Mesodermal cell (in vitro differentiated cells): ENCODE measurements around the gene POGZ.

Experiments
- H3K27ac ChIP-seq: 2 replicates; pipeline ENCODE4 v1.7.0; 2013; ENCODE audit warnings: mild to moderate bottlenecking, low read depth, low read length, moderate library complexity; ENCODE audit not compliant: severe bottlenecking
- H3K36me3 ChIP-seq: 2 replicates; pipeline ENCODE4 v1.7.1; 2013; ENCODE audit warnings: mild to moderate bottlenecking, low read length, moderate library complexity; ENCODE audit not compliant: control insufficient read depth, insufficient read depth
- H3K4me1 ChIP-seq: one replicate; pipeline ENCODE4 v1.7.1; 2013; ENCODE audit warnings: mild to moderate bottlenecking, low read length; ENCODE audit not compliant: insufficient read depth, control insufficient read depth, poor library complexity, severe bottlenecking
- H3K4me3 ChIP-seq: 2 replicates; pipeline ENCODE4 v1.7.0; 2013; ENCODE audit warnings: low read length, control low read depth, mild to moderate bottlenecking; ENCODE audit not compliant: insufficient read depth, poor library complexity, severe bottlenecking; ENCODE audit errors: extremely low read depth
- H3K9me3 ChIP-seq: 2 replicates; pipeline ENCODE4 v1.7.1; 2013; ENCODE audit warnings: mild to moderate bottlenecking, low read length, moderate library complexity; ENCODE audit not compliant: control insufficient read depth
- WGBS, 2 experiments: methylation state at CpG; one replicate each; pipeline ENCODE4 v1.1.5; 2013; ENCODE audit warnings: missing lambda C conversion rate in 2 of 2; ENCODE audit not compliant: insufficient coverage in 2 of 2; 5-methylcytosine and 5-hydroxymethylcytosine counted together

POGZ gene

GRCh38 chr1:151495316-151495715 lies 36.0 kb upstream of the POGZ start:
- WGBS, 2 experiments: 88% methylated on average over 1 of the region's 1 CpG; no CpG with 5 or more reads in 1 of the 2 experiments

GRCh38 chr1:151494741-151495281 lies 35.5 kb upstream of the POGZ start:
- no peak overlapping the region for H3K4me3 ChIP-seq
- no peaks in the 10 kb centered on the region for H3K9me3 ChIP-seq
- H3K36me3 ChIP-seq: no peaks in the 10 kb centered on the region
- no CpG with 5 or more reads among the region's 1 CpG for WGBS, 2 experiments
- H3K4me1 ChIP-seq: peaks cover 11% of the 10 kb centered on the region
- H3K27ac ChIP-seq: no peak overlapping the region

More at GRCh38 chr1:151495316-151495715, 36.0 kb upstream of the POGZ start:
- Histone ChIP-seq H3K27ac (no peak overlapping the region), H3K4me3 (no peak overlapping the region), H3K36me3 (no peaks in the 10 kb centered on the region), H3K4me1 (peaks cover 11% of the 10 kb centered on the region), H3K9me3 (no peaks in the 10 kb centered on the region)

DNA sequence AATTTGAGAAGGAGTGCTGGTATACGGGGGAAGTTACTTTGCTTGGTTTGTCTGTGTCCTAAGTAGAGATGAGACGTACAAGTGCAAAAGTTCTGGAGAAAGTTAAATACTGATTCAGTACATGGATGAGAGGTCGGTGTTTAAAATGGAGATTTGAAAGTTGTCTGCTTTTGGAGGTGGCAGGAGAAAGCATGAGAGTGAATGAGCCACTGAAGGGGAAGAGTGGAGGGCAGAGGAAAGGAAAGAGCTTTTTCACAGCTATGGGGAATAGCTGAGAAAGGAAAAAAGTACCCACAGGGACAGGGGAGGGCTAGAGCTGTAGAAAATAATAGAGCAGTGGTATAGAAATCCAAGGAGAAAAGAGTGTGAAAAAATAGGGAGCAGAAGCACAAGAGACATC lies 33.7 kb upstream of the POGZ start:
- no peak overlapping the region for H3K27ac ChIP-seq
- no peaks in the 10 kb centered on the region for H3K9me3 ChIP-seq
- H3K4me1 ChIP-seq: peaks cover 11% of the 10 kb centered on the region
- H3K36me3 ChIP-seq: no peaks in the 10 kb centered on the region
- WGBS, 2 experiments: 91 to 95% methylated on average over 3 of the region's 3 CpGs
- H3K4me3 ChIP-seq: no peak overlapping the region

- no peak overlapping the region for H3K4me3 ChIP-seq
- 67% methylated on average over 1 of the region's 1 CpG; no CpG with 5 or more reads in 1 of the 2 experiments for WGBS, 2 experiments
- H3K36me3 ChIP-seq: no peaks in the 10 kb centered on the region
Measured at GRCh38 chr1:151492120-151492519, 32.8 kb upstream of the POGZ start.

GRCh38 chr1:151491641-151492040 lies 32.3 kb upstream of the POGZ start:
- H3K9me3 ChIP-seq: no peaks in the 10 kb centered on the region
- H3K4me3 ChIP-seq: no peak overlapping the region
- peaks cover 11% of the 10 kb centered on the region for H3K4me1 ChIP-seq
- 88 to 93% methylated on average over 3 to 4 of the region's 5 CpGs for WGBS, 2 experiments
- no peak overlapping the region for H3K27ac ChIP-seq
- no peaks in the 10 kb centered on the region for H3K36me3 ChIP-seq

More at GRCh38 chr1:151492120-151492519, 32.8 kb upstream of the POGZ start:
- no peaks in the 10 kb centered on the region for H3K9me3 ChIP-seq
- H3K4me1 ChIP-seq: peaks cover 11% of the 10 kb centered on the region
- no peak overlapping the region for H3K27ac ChIP-seq

- peaks cover 1% of the 10 kb centered on the region for H3K4me1 ChIP-seq
- peaks cover 8% of the 10 kb centered on the region for H3K9me3 ChIP-seq
- no peak overlapping the region for H3K27ac ChIP-seq
- no peaks in the 10 kb centered on the region for H3K36me3 ChIP-seq
- WGBS, 2 experiments: 75% methylated on average over 1 of the region's 1 CpG; no CpG with 5 or more reads in 1 of the 2 experiments
- H3K4me3 ChIP-seq: no peak overlapping the region
Measured at GRCh38 chr1:151486557-151486956, 27.3 kb upstream of the POGZ start.

GRCh38 chr1:151485685-151486255 lies 26.5 kb upstream of the POGZ start:
- no peaks in the 10 kb centered on the region for H3K36me3 ChIP-seq
- no peak overlapping the region for H3K4me3 ChIP-seq
- H3K4me1 ChIP-seq: no peaks in the 10 kb centered on the region
- WGBS, 2 experiments: 56 to 58% methylated on average over 4 of the region's 5 CpGs
- H3K27ac ChIP-seq: no peak overlapping the region
- peaks cover 8% of the 10 kb centered on the region for H3K9me3 ChIP-seq

GRCh38 chr1:151482017-151482416 lies 22.7 kb upstream of the POGZ start:
- no peak overlapping the region for H3K4me3 ChIP-seq
- no peak overlapping the region for H3K27ac ChIP-seq
- H3K4me1 ChIP-seq: peaks cover 4% of the 10 kb centered on the region
- no peaks in the 10 kb centered on the region for H3K36me3 ChIP-seq
- peaks cover 8% of the 10 kb centered on the region for H3K9me3 ChIP-seq
- 100% methylated on average over 1 of the region's 1 CpG for WGBS, 2 experiments

- 97 to 100% methylated on average over 3 of the region's 5 CpGs for WGBS, 2 experiments
Measured at GRCh38 chr1:151479462-151479861, 20.2 kb upstream of the POGZ start.

GRCh38 chr1:151478923-151479322 lies 19.6 kb upstream of the POGZ start:
- H3K27ac ChIP-seq: no peak overlapping the region
- no peaks in the 10 kb centered on the region for H3K36me3 ChIP-seq
- H3K4me1 ChIP-seq: peaks cover 4% of the 10 kb centered on the region
- H3K9me3 ChIP-seq: peaks cover 8% of the 10 kb centered on the region
- no peak overlapping the region for H3K4me3 ChIP-seq
- WGBS, 2 experiments: 100% methylated on average over 1 of the region's 2 CpGs; no CpG with 5 or more reads in 1 of the 2 experiments

More at GRCh38 chr1:151479462-151479861, 20.2 kb upstream of the POGZ start:
- Histone ChIP-seq H3K4me1 (peaks cover 4% of the 10 kb centered on the region), H3K9me3 (peaks cover 8% of the 10 kb centered on the region), H3K36me3 (no peaks in the 10 kb centered on the region), H3K4me3 (no peak overlapping the region), H3K27ac (no peak overlapping the region)

- WGBS, 2 experiments: 100% methylated on average over 1 of the region's 1 CpG; no CpG with 5 or more reads in 1 of the 2 experiments
- Histone ChIP-seq H3K36me3 (no peaks in the 10 kb centered on the region), H3K4me3 (no peak overlapping the region), H3K4me1 (peaks cover 4% of the 10 kb centered on the region), H3K27ac (no peak overlapping the region), H3K9me3 (peaks cover 8% of the 10 kb centered on the region)
Measured at GRCh38 chr1:151478140-151478812, 19.0 kb upstream of the POGZ start.
